Skeletal muscle cell (primary cell): ENCODE results near the gene NBEA.
"Not testable (repeated sequence)": the region's sequence is repeated elsewhere in the genome, so short reads cannot be mapped to it uniquely, and the experiment has no call there.

ENCODE experiments used
- DNase-seq: peaks from one replicate; pipeline ENCODE4 v3.0.0-alpha.2; 2010; ENCODE audit warnings: low read depth
- H3K4me3 ChIP-seq: 2 replicates; pipeline ENCODE4 v1.5.1; 2011; ENCODE audit warnings: low read depth, mild to moderate bottlenecking, control low read depth, low read length, moderate library complexity

Gene NBEA

DNA sequence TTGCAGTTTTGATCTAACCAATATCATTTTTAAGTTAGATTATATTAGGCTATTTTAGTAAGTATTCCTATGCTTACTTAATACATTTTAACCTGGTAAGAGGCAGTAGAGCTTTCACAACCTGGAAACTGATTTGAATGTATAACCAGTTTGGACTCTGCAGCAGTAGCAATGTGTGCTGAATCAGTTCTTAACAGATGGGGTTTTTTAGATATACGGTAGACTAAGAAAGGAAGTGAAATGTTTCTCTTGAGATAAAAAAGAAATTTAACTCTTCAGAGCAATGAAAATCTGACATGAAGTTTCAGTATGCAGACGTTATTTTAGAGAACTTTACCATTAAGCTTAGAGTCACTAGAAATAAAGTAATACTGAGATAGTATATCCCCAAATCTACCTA lies 2.7 kb downstream of the NBEA start:
- DNase-seq, result no peak
- no peak overlapping the region for H3K4me3 ChIP-seq

DNA sequence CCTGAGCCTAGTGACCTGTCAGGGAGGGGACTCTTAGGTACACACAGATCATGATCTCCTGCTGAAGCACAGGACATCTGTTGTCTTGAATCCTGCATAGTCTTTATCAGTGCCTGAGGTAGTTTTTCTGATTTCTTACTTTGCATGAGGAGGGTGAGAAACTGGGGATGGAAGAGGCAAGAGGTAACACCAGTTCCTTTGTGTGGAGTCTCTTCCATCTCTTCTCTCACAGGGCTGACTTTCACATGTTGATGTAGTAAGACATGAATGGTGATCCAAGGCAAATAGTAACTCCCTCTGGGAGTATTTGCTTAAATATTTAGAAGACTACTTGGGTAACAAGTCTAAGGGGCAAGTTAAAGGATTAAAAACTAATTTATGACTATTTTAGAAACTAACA lies 9.5 kb downstream of the NBEA start:
- no peak overlapping the region for H3K4me3 ChIP-seq
- no peak for DNase-seq

DNA sequence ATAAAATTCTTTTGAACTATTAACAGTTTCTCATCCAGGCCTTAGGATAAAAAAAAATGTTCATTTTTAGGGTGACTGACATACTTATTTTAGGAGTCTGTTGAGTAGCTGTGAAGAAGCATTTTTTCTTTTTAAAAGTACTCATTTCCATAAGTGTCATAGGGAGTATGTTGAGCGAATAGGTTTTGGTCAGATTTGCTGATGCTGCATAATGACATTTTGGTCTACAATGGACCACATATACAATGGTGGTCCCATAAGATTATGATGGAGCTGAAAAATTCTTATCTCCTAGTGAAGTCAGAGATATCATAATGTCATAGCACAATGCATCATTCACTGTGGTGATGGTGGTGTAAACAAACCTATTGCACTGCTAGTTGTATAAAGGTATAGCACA lies 17.4 kb downstream of the NBEA start:
- DNase-seq, result no peak
- no peak overlapping the region for H3K4me3 ChIP-seq

DNA sequence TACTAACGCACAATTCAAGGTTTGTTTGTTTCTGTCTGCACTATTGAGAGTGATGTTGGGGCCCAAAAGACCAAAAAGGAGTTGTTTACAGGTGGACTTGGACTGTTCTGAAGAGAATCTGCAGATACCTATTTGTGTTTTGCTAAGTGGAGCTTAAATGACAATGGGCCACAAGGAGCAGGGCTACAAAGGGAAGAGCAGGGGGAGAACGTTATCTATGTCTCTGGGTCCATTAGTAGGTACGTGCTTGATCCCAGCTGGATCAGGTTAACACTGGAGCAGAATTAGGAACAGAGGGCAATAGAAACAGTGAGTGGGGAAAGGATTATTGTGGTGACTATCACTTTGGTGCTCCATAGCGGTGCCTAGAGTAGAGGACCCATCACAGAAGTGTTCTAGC lies 22.5 kb downstream of the NBEA start:
- H3K4me3 ChIP-seq, result no peak overlapping the region
- no peak for DNase-seq

- no peak overlapping the region for H3K4me3 ChIP-seq
- DNase-seq, result no peak
Observed at GRCh38 chr13:34967851-34968562, 25.9 kb downstream of the NBEA start.

DNA sequence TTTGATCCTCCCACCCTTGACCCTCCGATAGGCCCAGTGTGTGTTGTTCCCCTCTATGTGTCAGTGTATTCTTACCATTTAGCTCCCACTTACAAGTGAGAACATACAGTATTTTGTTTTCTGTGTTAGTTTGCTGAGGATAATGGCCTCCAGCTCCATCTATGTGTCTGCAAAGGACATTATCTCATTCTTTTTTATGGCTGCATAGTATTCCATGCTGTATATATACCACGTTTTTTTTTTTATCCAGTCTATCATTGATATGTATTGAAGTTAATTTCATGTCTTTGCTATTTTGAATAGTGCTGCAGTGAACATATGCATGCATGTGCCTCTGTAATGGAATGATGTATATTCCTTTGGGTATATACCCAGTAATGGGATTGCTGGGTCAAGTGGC lies 27.5 kb downstream of the NBEA start:
- DNase-seq, H3K4me3 ChIP-seq: not testable (repeated sequence)

- no peak for DNase-seq
- H3K4me3 ChIP-seq, result no peak overlapping the region
Observed at GRCh38 chr13:34970961-34971360, 28.9 kb downstream of the NBEA start.

DNA sequence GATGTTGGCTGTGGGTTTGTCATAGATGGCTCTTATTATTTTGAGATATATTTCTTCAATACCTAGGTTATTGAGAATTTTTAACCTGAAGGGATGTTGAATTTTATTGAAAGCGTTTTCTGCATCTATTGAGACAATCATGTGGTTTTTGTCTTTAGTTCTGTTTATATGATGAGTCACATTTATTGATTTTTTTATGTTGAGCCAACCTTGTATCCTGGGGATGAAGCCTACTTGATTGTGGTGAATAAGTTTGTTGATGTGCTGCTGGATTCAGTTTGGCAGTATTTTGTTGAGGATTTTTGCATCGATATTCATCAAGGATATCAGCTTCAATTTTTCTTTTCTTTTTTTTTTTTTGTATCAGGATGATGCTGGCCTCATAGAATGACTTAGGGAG lies 29.4 kb downstream of the NBEA start:
- no peak overlapping the region for H3K4me3 ChIP-seq
- no peak for DNase-seq

GRCh38 chr13:34985199-34985598 lies 43.1 kb downstream of the NBEA start:
- DNase-seq, H3K4me3 ChIP-seq: not testable (repeated sequence)

- DNase-seq, result no peak
- H3K4me3 ChIP-seq, result no peak overlapping the region
Observed at GRCh38 chr13:34988330-34988791, 46.3 kb downstream of the NBEA start.

GRCh38 chr13:34990399-34991214 lies 48.5 kb downstream of the NBEA start:
- H3K4me3 ChIP-seq, result no peak overlapping the region
- DNase-seq, result no peak

DNA sequence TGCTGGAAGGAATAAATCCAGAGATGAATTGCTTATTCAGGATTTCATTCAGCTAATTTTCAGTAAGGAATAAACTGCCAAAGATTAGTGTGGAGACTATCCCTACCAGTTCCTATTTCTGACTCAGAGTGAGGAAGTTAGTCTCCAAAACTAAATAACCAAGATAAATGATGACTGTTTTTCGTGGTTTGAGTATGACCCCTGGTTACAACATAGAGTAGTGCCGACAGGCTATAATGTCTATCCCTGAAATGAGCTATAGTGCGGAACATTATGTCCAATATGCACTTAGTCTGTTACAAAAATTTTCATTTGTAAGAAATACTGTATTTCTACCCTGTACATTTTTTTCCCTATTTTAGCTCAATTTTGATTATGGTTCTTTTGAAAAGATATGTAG lies 51.4 kb downstream of the NBEA start:
- DNase-seq, result peak; percentile 6
- no peak overlapping the region for H3K4me3 ChIP-seq

DNA sequence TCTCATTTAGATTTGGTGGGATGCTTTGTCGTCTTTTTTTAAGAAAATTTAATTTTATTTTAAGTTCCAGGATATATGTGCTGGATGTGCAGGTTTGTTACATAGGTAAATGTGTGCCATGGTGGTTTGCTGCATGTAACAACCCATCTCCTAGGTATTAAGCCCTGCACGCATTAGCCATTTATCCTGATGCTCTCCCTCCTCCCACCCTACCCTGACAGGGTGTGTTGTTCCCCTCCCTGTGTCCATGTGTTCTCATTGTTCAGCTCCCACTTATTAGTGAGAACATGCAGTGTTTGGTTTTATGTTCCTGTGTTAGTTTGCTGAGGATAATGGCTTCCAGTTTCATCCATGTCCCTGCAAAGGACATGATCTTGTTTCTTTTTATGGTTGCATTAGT lies 61.7 kb downstream of the NBEA start:
- H3K4me3 ChIP-seq, DNase-seq: not testable (repeated sequence)

DNA sequence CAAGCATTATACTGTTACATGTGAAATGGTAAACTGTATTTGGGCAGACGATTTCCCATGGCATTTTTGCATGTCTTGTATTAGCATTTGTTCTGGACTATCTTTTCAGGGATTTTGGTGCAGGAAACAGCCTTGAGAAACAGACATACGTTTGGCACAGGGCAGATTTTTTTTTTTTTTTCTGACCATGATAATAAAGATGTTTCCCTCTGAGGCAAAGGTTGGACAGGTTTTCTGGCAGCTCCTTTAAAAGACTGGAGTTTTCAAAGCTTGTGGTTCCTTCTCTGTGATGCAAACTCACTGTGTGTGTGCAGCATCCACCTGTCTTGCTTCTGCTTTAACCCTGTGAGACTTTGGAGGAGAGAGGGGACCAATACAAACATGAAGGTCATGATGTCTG lies 63.0 kb downstream of the NBEA start:
- DNase-seq, result no peak

GRCh38 chr13:35014606-35015213 lies 72.6 kb downstream of the NBEA start:
- no peak for DNase-seq
- H3K4me3 ChIP-seq, result no peak overlapping the region

More for the DNA sequence above, 63.0 kb downstream of the NBEA start:
- H3K4me3 ChIP-seq, result no peak overlapping the region

- H3K4me3 ChIP-seq, result no peak overlapping the region
- DNase-seq, result no peak
Observed at GRCh38 chr13:35016362-35017112, 74.5 kb downstream of the NBEA start.

DNA sequence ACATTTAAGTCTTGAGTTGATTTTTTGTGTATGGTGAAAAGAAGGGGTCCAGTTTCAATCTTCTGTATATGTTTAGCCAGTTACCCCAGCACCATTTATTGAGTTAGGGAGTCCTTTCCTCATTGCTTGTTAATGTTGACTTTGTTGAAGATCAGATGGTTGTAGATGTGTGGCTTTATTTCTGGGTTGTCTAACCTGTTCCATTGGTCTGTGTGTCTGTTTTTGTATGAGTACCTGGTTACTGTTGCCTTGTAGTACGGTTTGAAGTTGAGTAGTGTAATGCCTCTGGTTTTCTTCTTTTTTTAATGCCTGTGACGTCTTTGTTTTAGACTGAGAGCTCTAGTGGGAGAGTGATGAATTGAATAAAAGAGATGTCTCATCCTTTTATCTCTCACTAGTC lies 83.2 kb downstream of the NBEA start:
- DNase-seq, result no peak
- H3K4me3 ChIP-seq, result no peak overlapping the region

- no peak overlapping the region for H3K4me3 ChIP-seq
- no peak for DNase-seq
Observed at GRCh38 chr13:35028338-35028867, 86.3 kb downstream of the NBEA start.

GRCh38 chr13:35039012-35039411 lies 96.9 kb downstream of the NBEA start:
- DNase-seq, result no peak
- no peak overlapping the region for H3K4me3 ChIP-seq

GRCh38 chr13:35046587-35046986 lies 104.5 kb downstream of the NBEA start:
- H3K4me3 ChIP-seq, result no peak overlapping the region
- DNase-seq, result no peak
